IMR-90 (cell line): ENCODE measurements around the gene CCL11. TPM values are rescaled to one million over a fixed set of nuclear protein-coding genes. Genes with fewer than 3 reads are reported as not detected.

Experiments
- ATAC-seq: fragments of 200-7000 bp; cut with Tn5 transposase; 2 replicates; pipeline ENCODE4 v1.9.1; 2020; ENCODE audit warnings: low read depth, mild to moderate bottlenecking, moderate library complexity
- BruUV-seq: library from RNA; stranded (reverse); fragments of 400-500 nt; replicated peaks from 2 replicates; lab custom pipeline; 2021; lab: Mats Ljungman, UMichigan
- CTCF ChIA-PET: fragments of 300-600 bp; formaldehyde crosslinking; extraction: SDS; loops from one replicate; lab custom pipeline; 2021; ENCODE audit warnings: antibody characterized with exemption; lab: Yijun Ruan, JAX
- POLR2A ChIA-PET: fragments of 300-600 bp; sonication (Branson Sonifier 250); formaldehyde crosslinking; loops from one replicate; lab custom pipeline; 2022; ENCODE audit warnings: antibody characterized with exemption; ENCODE audit not compliant: unreplicated experiment; lab: Charles Lee
- DNase-seq: peaks from one replicate; pipeline ENCODE4 v3.0.0; 2013
- H2AFZ ChIP-seq: replicated peaks from 2 replicates; pipeline ENCODE3; 2013; ENCODE audit warnings: low read length, mild to moderate bottlenecking; ENCODE audit not compliant: poor library complexity
- H2AK5ac ChIP-seq: 2 replicates; pipeline ENCODE4 v1.6.1; 2013; ENCODE audit warnings: low read depth, low read length, inconsistent platforms
- H2AK9ac ChIP-seq: replicated peaks from 2 replicates; pipeline ENCODE3; 2013; ENCODE audit warnings: mild to moderate bottlenecking, low read depth, low read length, moderate library complexity; ENCODE audit not compliant: poor library complexity
- H2BK120ac ChIP-seq: 2 replicates; pipeline ENCODE4 v1.6.1; 2013; ENCODE audit warnings: low read depth, low read length, inconsistent platforms
- H2BK15ac ChIP-seq: 3 replicates; pipeline ENCODE4 v1.6.1; 2013; ENCODE audit warnings: low read depth, low read length, inconsistent platforms
- H2BK20ac ChIP-seq: 2 replicates; pipeline ENCODE4 v1.6.1; 2013; ENCODE audit warnings: low read depth, mild to moderate bottlenecking, inconsistent platforms, low read length, moderate library complexity
- H2BK5ac ChIP-seq: 2 replicates; pipeline ENCODE4 v1.6.1; 2013; ENCODE audit warnings: mild to moderate bottlenecking, low read depth, low read length, inconsistent platforms; ENCODE audit not compliant: poor library complexity, severe bottlenecking
- H3K14ac ChIP-seq: replicated peaks from 2 replicates; pipeline ENCODE4 v1.6.1; 2013; ENCODE audit warnings: low read depth, low read length, inconsistent platforms
- H3K18ac ChIP-seq: 2 replicates; pipeline ENCODE4 v1.6.1; 2013; ENCODE audit warnings: low read depth, low read length, control low read depth
- H3K23ac ChIP-seq: 2 replicates; pipeline ENCODE4 v1.6.1; 2013; ENCODE audit warnings: low read depth, low read length, inconsistent platforms
- H3K27ac ChIP-seq: 2 replicates; pipeline ENCODE4 v1.5.1; 2013; ENCODE audit warnings: mild to moderate bottlenecking, control low read depth, low read length; ENCODE audit not compliant: insufficient read depth
- H3K27me3 ChIP-seq: 2 replicates; pipeline ENCODE4 v1.6.1; 2013; ENCODE audit warnings: low read length; ENCODE audit not compliant: control insufficient read depth, insufficient read depth
- H3K36me3 ChIP-seq: 2 replicates; pipeline ENCODE4 v1.6.1; 2013; ENCODE audit warnings: low read length, mixed read lengths; ENCODE audit not compliant: control insufficient read depth, insufficient read depth
- H3K4ac ChIP-seq: 2 replicates; pipeline ENCODE4 v1.6.1; 2013; ENCODE audit warnings: low read depth, low read length, inconsistent platforms
- H3K4me1 ChIP-seq: 2 replicates; pipeline ENCODE4 v1.6.1; 2013; ENCODE audit warnings: low read length, mixed read lengths; ENCODE audit not compliant: control insufficient read depth, insufficient read depth
- H3K4me2 ChIP-seq: 2 replicates; pipeline ENCODE4 v1.6.1; 2013; ENCODE audit warnings: low read depth, mild to moderate bottlenecking, control low read depth, low read length, moderate library complexity
- H3K4me3 ChIP-seq: 2 replicates; pipeline ENCODE4 v1.5.1; 2013; ENCODE audit warnings: low read depth, mild to moderate bottlenecking, control low read depth, low read length, moderate library complexity; ENCODE audit not compliant: insufficient read depth
- H3K56ac ChIP-seq: 2 replicates; pipeline ENCODE4 v1.6.1; 2013; ENCODE audit warnings: low read length, inconsistent platforms; ENCODE audit not compliant: insufficient read depth; ENCODE audit errors: extremely low read depth
- H3K79me1 ChIP-seq, 2 experiments: 2 replicates each; pipeline ENCODE4 v1.6.1; 2013; ENCODE audit warnings: low read length in 2 of 2, inconsistent platforms in 1 of 2, low read depth in 1 of 2
- H3K9ac ChIP-seq: 2 replicates; pipeline ENCODE4 v1.6.1; 2013; ENCODE audit warnings: low read depth, low read length, control low read depth
- H3K9me1 ChIP-seq: 2 replicates; pipeline ENCODE4 v1.6.1; 2013; ENCODE audit warnings: low read length, inconsistent platforms; ENCODE audit not compliant: insufficient read depth
- H3K9me3 ChIP-seq: 2 replicates; pipeline ENCODE4 v1.6.1; 2013; ENCODE audit warnings: low read length; ENCODE audit not compliant: control insufficient read depth, insufficient read depth
- H4K20me1 ChIP-seq: 2 replicates; pipeline ENCODE4 v1.6.1; 2013; ENCODE audit warnings: low read length, inconsistent platforms; ENCODE audit not compliant: insufficient read depth
- H4K5ac ChIP-seq: 2 replicates; pipeline ENCODE4 v1.6.1; 2013; ENCODE audit warnings: mild to moderate bottlenecking, low read depth, low read length, control low read depth
- H4K8ac ChIP-seq, 2 experiments: 2 replicates each; pipeline ENCODE4 v1.6.1; 2013; ENCODE audit warnings: low read depth in 2 of 2, low read length in 2 of 2, control low read depth in 1 of 2, inconsistent platforms in 1 of 2
- H4K91ac ChIP-seq: 2 replicates; pipeline ENCODE4 v1.6.1; 2013; ENCODE audit warnings: low read depth, low read length, inconsistent platforms; ENCODE audit not compliant: insufficient read depth
- BHLHE40 ChIP-seq: fragments of 150-350 bp; IDR thresholded peaks from 2 replicates; pipeline ENCODE4 v1.6.1; 2016; ENCODE audit warnings: mild to moderate bottlenecking, low read depth, low read length
- CEBPB ChIP-seq: IDR thresholded peaks from 2 replicates; pipeline ENCODE4 v1.6.1; 2012; ENCODE audit warnings: low read depth, low read length, improper control_type of control experiment
- CHD1 ChIP-seq: IDR thresholded peaks from 2 replicates; pipeline ENCODE4 v1.6.1; 2012; ENCODE audit warnings: low read depth, low read length, improper control_type of control experiment
- CTCF ChIP-seq: conservative IDR thresholded peaks from 2 replicates; pipeline ENCODE4 v1.5.1; 2012; ENCODE audit warnings: mild to moderate bottlenecking, low read depth, low read length, improper control_type of control experiment
- ELK1 ChIP-seq: fragments of 150-350 bp; IDR thresholded peaks from 2 replicates; pipeline ENCODE4 v1.6.1; 2016; ENCODE audit warnings: low read depth, mild to moderate bottlenecking, low read length, moderate library complexity, borderline replicate concordance
- FOS ChIP-seq: fragments of 150-350 bp; IDR thresholded peaks from 2 replicates; pipeline ENCODE4 v1.6.1; 2016; ENCODE audit warnings: low read depth, low read length
- MAFK ChIP-seq: IDR thresholded peaks from 2 replicates; pipeline ENCODE4 v1.6.1; 2012; ENCODE audit warnings: low read depth, low read length, improper control_type of control experiment
- MAZ ChIP-seq: IDR thresholded peaks from 2 replicates; pipeline ENCODE4 v1.6.1; 2012; ENCODE audit warnings: low read depth, mild to moderate bottlenecking, low read length, improper control_type of control experiment, moderate library complexity, borderline replicate concordance
- MXI1 ChIP-seq: IDR thresholded peaks from 2 replicates; pipeline ENCODE4 v1.6.1; 2012; ENCODE audit warnings: low read depth, mild to moderate bottlenecking, low read length, moderate library complexity, borderline replicate concordance
- NFE2L2 ChIP-seq: fragments of 150-350 bp; IDR thresholded peaks from 2 replicates; pipeline ENCODE4 v1.6.1; 2016; ENCODE audit warnings: low read depth, mild to moderate bottlenecking, low read length
- POLR2A ChIP-seq: IDR thresholded peaks from 2 replicates; pipeline ENCODE4 v1.6.1; 2012; ENCODE audit warnings: mild to moderate bottlenecking, low read depth, low read length
- RAD21 ChIP-seq: IDR thresholded peaks from 2 replicates; pipeline ENCODE4 v1.6.1; 2012; ENCODE audit warnings: low read length, improper control_type of control experiment
- RCOR1 ChIP-seq: IDR thresholded peaks from 2 replicates; pipeline ENCODE4 v1.6.1; 2012; ENCODE audit warnings: mild to moderate bottlenecking, low read length, improper control_type of control experiment; ENCODE audit not compliant: insufficient replicate concordance
- RFX5 ChIP-seq: IDR thresholded peaks from 2 replicates; pipeline ENCODE4 v1.8.0; 2012; ENCODE audit warnings: low read depth, mild to moderate bottlenecking, low read length, moderate library complexity
- USF2 ChIP-seq: fragments of 150-350 bp; IDR thresholded peaks from 2 replicates; pipeline ENCODE4 v1.6.1; 2017; ENCODE audit warnings: mild to moderate bottlenecking, antibody characterized with exemption, low read length, low read depth
- WGBS, 2 experiments: methylation state at CpG; one replicate each; pipeline versions ENCODE4 v1.1.5 to v1.1.7; 2013; ENCODE audit warnings: missing lambda C conversion rate in 2 of 2; ENCODE audit not compliant: insufficient read length in 1 of 2; ENCODE audit errors: extremely low coverage in 2 of 2; 5-methylcytosine and 5-hydroxymethylcytosine counted together
- dilution Hi-C: fragments of 300-500 bp; cut with HindIII; formaldehyde crosslinking; loops from one replicate; pipeline ENCODE4 v1.14.3; 2018; ENCODE audit warnings: low sequenced_read_pairs; ENCODE audit not compliant: unreplicated experiment
- in situ Hi-C: fragments of 300-500 bp; cut with MboI; formaldehyde crosslinking; loops from 3 replicates; pipeline ENCODE4 v1.14.3; 2019; ENCODE audit warnings: low sequenced_read_pairs, inconsistent platforms, mixed read lengths
- intact Hi-C: fragments of 100-400 bp; cut with micrococcal nuclease; formaldehyde crosslinking; loops from 2 replicates; pipeline ENCODE4 v1.10.0; 2022
- polyA plus RNA-seq, 3 experiments: library from polyadenylated mRNA; depleted of rRNA; stranded (reverse); fragments of >200 nt; gene quantifications; 2 replicates each; pipeline ENCODE4 v1.2.3, GENCODE V29; 2012; ENCODE audit warnings: low replicate concordance in 1 of 3
- total RNA-seq: library from RNA; depleted of rRNA; stranded (reverse); fragments of >200 nt; gene quantifications from 2 replicates; pipeline ENCODE4 v1.2.3, GENCODE V29; 2012

Gene CCL11
- total and polyA plus RNA-seq, 2 of the 4 experiments (the other 2 are of a cell fraction) = not detected

DNA sequence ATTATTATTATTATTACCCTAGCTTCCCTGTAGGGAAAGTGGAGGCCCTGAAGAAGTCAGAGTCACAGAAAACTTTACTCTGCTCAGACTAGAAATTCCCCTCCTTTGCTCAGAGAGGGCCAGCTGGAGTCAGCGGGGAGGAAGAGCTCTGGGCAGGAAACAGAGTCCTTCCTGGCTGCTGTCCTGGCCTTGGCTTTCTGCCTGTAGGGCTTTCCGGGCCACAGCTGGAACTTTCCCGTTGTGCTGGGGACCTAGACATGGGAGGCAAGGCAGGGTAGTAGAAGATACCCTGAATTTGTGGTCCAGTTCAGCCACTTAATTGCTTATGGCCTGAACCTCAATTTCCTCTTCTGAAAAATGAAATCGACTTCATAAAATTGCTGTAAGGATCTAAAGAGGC is 44.5 kb upstream of the CCL11 start:
- Histone ChIP-seq H2BK20ac (no peak overlapping the region), H2BK5ac (no peak overlapping the region), H3K4me3 (no peak overlapping the region), H4K20me1 (no peaks in the 10 kb centered on the region), H3K4me1 (peaks cover 2% of the 10 kb centered on the region; the same call in 1 of the 2 replicates), H3K27me3 (no peaks in the 10 kb centered on the region), H2AK9ac (no peak overlapping the region), H3K18ac (no peak overlapping the region), H3K9me3 (no peaks in the 10 kb centered on the region), H3K79me1 (no peaks in the 10 kb centered on the region), H3K9ac (no peak overlapping the region), H2AK5ac (no peak overlapping the region), H4K91ac (no peak overlapping the region), H3K36me3 (no peaks in the 10 kb centered on the region), H3K23ac (no peak overlapping the region), H3K4ac (no peak overlapping the region), H3K56ac (no peak overlapping the region), H3K4me2 (no peak overlapping the region), H3K27ac (no peak overlapping the region), H3K9me1 (no peaks in the 10 kb centered on the region), H4K5ac (no peak overlapping the region), H2BK120ac (no peak overlapping the region), H2AFZ (no peak overlapping the region), H3K14ac (no peak overlapping the region), H4K8ac (no peak overlapping the region), H2BK15ac (no peak overlapping the region)
- ChIA-PET CTCF (interaction anchor here (0.7 kb wide), 1 partner anchor 41 kb away, joined by 3 read pairs; no protein-coding TSS in a partner anchor), POLR2A (no interaction called here)
- DNase-seq (peak; percentile 44), ATAC-seq (peak; percentile 48)
- TF ChIP-seq NFE2L2 (no peak), CHD1 (no peak), MXI1 (no peak), RFX5 (no peak), ELK1 (no peak), RAD21 (no peak), POLR2A (no peak), USF2 (no peak), MAZ (no peak), FOS (no peak), CEBPB (no peak), RCOR1 (no peak), CTCF (no peak), BHLHE40 (no peak), MAFK (no peak)
- no CpG with 5 or more reads among the region's 4 CpGs for WGBS, 2 experiments
- in situ Hi-C loops (no loop called here), intact Hi-C loops (no loop called here), dilution Hi-C loops (no loop called here)
- no TSS peak for BruUV-seq
